SK-N-SH treated with all-trans-retinoic acid at 6 μM for 48 hours (cell line): Measurements from ENCODE around the gene NCAM1.

ENCODE experiments used
- ARNTL ChIP-seq: fragments of 450-650 bp; formaldehyde crosslinking; IDR thresholded peaks from 2 replicates; pipeline ENCODE4 v1.5.0; 2020; ENCODE audit warnings: low read depth, mild to moderate bottlenecking, moderate library complexity, borderline replicate concordance
- CREB5 ChIP-seq: fragments of 250-450 bp; sonication (Bioruptor Pico); IDR thresholded peaks from 2 replicates; pipeline ENCODE4 v1.5.1; 2020; ENCODE audit warnings: low read depth, mild to moderate bottlenecking, moderate library complexity
- CSDC2 ChIP-seq: fragments of 250-450 bp; sonication (Bioruptor Pico); IDR thresholded peaks from 2 replicates; pipeline ENCODE4 v1.5.0; 2020; ENCODE audit warnings: mild to moderate bottlenecking, moderate library complexity
- ESRRG ChIP-seq: fragments of 250-450 bp; sonication (Bioruptor Pico); IDR thresholded peaks from 2 replicates; pipeline ENCODE4 v1.6.1; 2021; ENCODE audit warnings: mild to moderate bottlenecking
- GLIS3 ChIP-seq: fragments of 250-450 bp; sonication (Bioruptor Pico); IDR thresholded peaks from 2 replicates; pipeline ENCODE4 v1.5.0; 2020; ENCODE audit warnings: mild to moderate bottlenecking, moderate library complexity
- ISL1 ChIP-seq: fragments of 250-450 bp; sonication (Bioruptor Pico); IDR thresholded peaks from 2 replicates; pipeline ENCODE4 v2.1.2; 2022; ENCODE audit warnings: mild to moderate bottlenecking, moderate library complexity
- PATZ1 ChIP-seq: fragments of 250-450 bp; sonication (Bioruptor Pico); IDR thresholded peaks from 2 replicates; pipeline ENCODE4 v1.8.0; 2020; ENCODE audit warnings: mild to moderate bottlenecking, moderate library complexity, borderline replicate concordance
- POU6F1 ChIP-seq: fragments of 250-450 bp; sonication (Bioruptor Pico); IDR thresholded peaks from 2 replicates; pipeline ENCODE4 v1.8.0; 2021; ENCODE audit warnings: low read depth, mild to moderate bottlenecking, moderate library complexity, borderline replicate concordance
- PPARA ChIP-seq: fragments of 250-450 bp; sonication (Bioruptor Pico); IDR thresholded peaks from 2 replicates; pipeline ENCODE4 v1.5.0; 2020; ENCODE audit warnings: mild to moderate bottlenecking, borderline replicate concordance
- ZFP3 ChIP-seq: fragments of 250-450 bp; sonication (Bioruptor Pico); IDR thresholded peaks from 2 replicates; pipeline ENCODE4 v1.5.0; 2020; ENCODE audit warnings: mild to moderate bottlenecking, moderate library complexity
- ZNF70 ChIP-seq: fragments of 450-650 bp; formaldehyde crosslinking; IDR thresholded peaks from 2 replicates; pipeline ENCODE4 v1.5.0; 2020; ENCODE audit warnings: mild to moderate bottlenecking, moderate library complexity

GRCh38 chr11:112942966-112943643, 18.1 kb upstream of the NCAM1 start:
- no peak for TF ChIP-seq ISL1 (CRISPR knock-in tag)
- TF ChIP-seq ZNF70 (CRISPR knock-in tag): no peak
- no peak for TF ChIP-seq PATZ1 (CRISPR knock-in tag)
- TF ChIP-seq CREB5: no peak
- no peak for TF ChIP-seq ESRRG
- TF ChIP-seq PPARA: no peak
- no peak for TF ChIP-seq ZFP3 (CRISPR knock-in tag)
- TF ChIP-seq GLIS3: no peak
- no peak for TF ChIP-seq POU6F1 (CRISPR knock-in tag)
- TF ChIP-seq CSDC2 (CRISPR knock-in tag): no peak
- TF ChIP-seq ARNTL (CRISPR knock-in tag): no peak
